Lower leg skin (tissue), 4 donors: ENCODE measurements around the gene ASGR2. TPM values are rescaled to one million over a fixed set of nuclear protein-coding genes. Genes with fewer than 3 reads are reported as not detected.

Experiments
- DNase-seq, 2 donors: peaks; one replicate each; pipeline ENCODE4 v3.0.0-alpha.2; 2019; ENCODE audit warnings: low spot score in 2 of 2
- H3K4me3 ChIP-seq: fragments of 200-600 bp; sonication (generic); 2 replicates; pipeline ENCODE4 v1.5.1; 2017; ENCODE audit warnings: mild to moderate bottlenecking, low read depth; ENCODE audit not compliant: poor library complexity, severe bottlenecking
- CTCF ChIP-seq, 3 donors: fragments of 450-650 bp; IDR thresholded peaks; one replicate each; pipeline ENCODE4 v1.5.1; 2016; ENCODE audit warnings: antibody characterized with exemption in 3 of 3, mild to moderate bottlenecking in 3 of 3, moderate library complexity in 2 of 3
- POLR2A ChIP-seq, 2 donors: fragments of 450-650 bp; IDR thresholded peaks; one replicate each; pipeline ENCODE4 v1.6.1; 2016 to 2017; ENCODE audit warnings: antibody characterized with exemption in 2 of 2, mild to moderate bottlenecking in 1 of 2, moderate library complexity in 1 of 2
- WGBS, 2 donors: methylation state at CpG; one replicate each; pipeline ENCODE4 v1.1.5; 2018; 5-methylcytosine and 5-hydroxymethylcytosine counted together
- intact Hi-C: fragments of 100-400 bp; cut with DNase I; formaldehyde crosslinking; loops from one replicate; pipeline ENCODE4 v1.15.0; 2023; ENCODE audit warnings: low total_unique reads
- total RNA-seq, 4 donors: library from RNA; depleted of rRNA; stranded (reverse); fragments of >200 nt; gene quantifications; one replicate each; pipeline ENCODE4 v1.1.0, GENCODE V29; 2016

ASGR2 gene
- total RNA-seq, 4 donors from 2014 or later: 6.7 to 10.1 (median 8.7) TPM

GRCh38 chr17:7136266-7136877 is 21.8 kb upstream of the ASGR2 start:
- no peak overlapping the region for H3K4me3 ChIP-seq
- DNase-seq: peak; percentile 64 to 95
- 28% methylated on average over 9 of the region's 9 CpGs for WGBS, 2 donors
- intact Hi-C loops: no loop called here
- TF ChIP-seq CTCF (IDR thresholded peaks at IDR 0.05): peak in 1 of 3 donors; percentile 66
- no peak for TF ChIP-seq POLR2A (IDR thresholded peaks at IDR 0.05)

- TF ChIP-seq POLR2A (IDR thresholded peaks at IDR 0.05) (no peak), CTCF (IDR thresholded peaks at IDR 0.05) (no peak)
- DNase-seq: no peak
- 73% methylated on average over 20 of the region's 20 CpGs for WGBS, 2 donors
Observed at GRCh38 chr17:7133916-7134315, 19.3 kb upstream of the ASGR2 start.

GRCh38 chr17:7133424-7133823 is 18.8 kb upstream of the ASGR2 start:
- intact Hi-C loops: loop anchor here (5.0 kb wide), 1 partner anchor 81 kb away; no protein-coding TSS in a partner anchor
- H3K4me3 ChIP-seq: no peak overlapping the region
- TF ChIP-seq CTCF (IDR thresholded peaks at IDR 0.05) (no peak), POLR2A (IDR thresholded peaks at IDR 0.05) (no peak)
- DNase-seq: no peak
- 39 to 45% methylated on average over 15 to 19 of the region's 19 CpGs for WGBS, 2 donors

More at GRCh38 chr17:7133916-7134315, 19.3 kb upstream of the ASGR2 start:
- intact Hi-C loops: loop anchor here (5.0 kb wide), 1 partner anchor 82 kb away; no protein-coding TSS in a partner anchor
- no peak overlapping the region for H3K4me3 ChIP-seq

GRCh38 chr17:7132511-7133094 is 18.0 kb upstream of the ASGR2 start:
- TF ChIP-seq CTCF (IDR thresholded peaks at IDR 0.05) (no peak), POLR2A (IDR thresholded peaks at IDR 0.05) (no peak)
- 26 to 30% methylated on average over 7 of the region's 7 CpGs for WGBS, 2 donors
- no peak overlapping the region for H3K4me3 ChIP-seq
- no peak for DNase-seq
- intact Hi-C loops: loop anchor here (5.0 kb wide), 1 partner anchor 80 kb away; no protein-coding TSS in a partner anchor

- WGBS, 2 donors: 80 to 82% methylated on average over 5 of the region's 5 CpGs
- intact Hi-C loops: loop anchor here (5.0 kb wide), 1 partner anchor 79 kb away; no protein-coding TSS in a partner anchor
- DNase-seq: no peak
- no peak overlapping the region for H3K4me3 ChIP-seq
- TF ChIP-seq POLR2A (IDR thresholded peaks at IDR 0.05): no peak
- TF ChIP-seq CTCF (IDR thresholded peaks at IDR 0.05): no peak
Observed at GRCh38 chr17:7131423-7131791, 16.8 kb upstream of the ASGR2 start.
